SKM-1 treated with dmso at 0.1 percent for 144 hours (cell line): Measurements from ENCODE around the gene ABTB2.

Source experiments
- DNase-seq: peaks from one replicate; lab custom pipeline; 2025; ENCODE audit not compliant: unreplicated experiment; lab: John Stamatoyannopoulos, UW

ABTB2 gene

DNA sequence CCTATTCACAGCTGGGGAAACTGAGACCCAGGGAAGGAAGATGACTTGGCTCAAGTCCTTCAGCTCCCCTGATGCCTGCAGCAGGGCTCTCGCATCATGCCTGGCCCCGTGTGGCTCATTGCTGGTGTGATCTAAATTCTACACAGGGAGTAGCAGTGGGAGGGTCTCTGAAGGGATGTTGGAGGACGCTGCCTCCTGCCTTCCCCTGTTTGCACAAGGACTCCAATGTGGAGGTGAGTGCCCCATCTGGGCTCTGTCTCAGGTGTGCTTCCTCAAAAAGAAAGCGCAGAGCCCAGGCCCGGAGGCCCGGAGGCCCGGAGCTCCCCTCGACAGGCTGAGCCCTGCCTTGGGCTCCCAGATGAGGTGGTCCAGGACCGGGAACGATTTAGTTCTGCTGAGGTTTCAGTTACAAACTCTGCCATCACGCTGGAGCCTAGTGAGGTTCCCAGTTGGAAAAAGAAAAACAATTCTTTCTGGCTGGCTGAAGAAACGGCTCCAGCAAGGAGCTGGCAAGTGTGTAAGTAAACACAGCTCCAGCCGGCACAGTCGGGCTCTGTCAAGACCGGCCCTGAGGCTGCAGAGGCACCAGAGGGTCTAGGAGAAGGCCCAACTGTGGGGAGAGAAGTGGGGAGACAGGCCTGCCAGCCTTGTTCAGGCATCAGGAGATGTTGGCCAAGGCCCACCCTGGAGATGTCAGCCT, 202.6 kb downstream of the ABTB2 start:
- no peak for DNase-seq

DNA sequence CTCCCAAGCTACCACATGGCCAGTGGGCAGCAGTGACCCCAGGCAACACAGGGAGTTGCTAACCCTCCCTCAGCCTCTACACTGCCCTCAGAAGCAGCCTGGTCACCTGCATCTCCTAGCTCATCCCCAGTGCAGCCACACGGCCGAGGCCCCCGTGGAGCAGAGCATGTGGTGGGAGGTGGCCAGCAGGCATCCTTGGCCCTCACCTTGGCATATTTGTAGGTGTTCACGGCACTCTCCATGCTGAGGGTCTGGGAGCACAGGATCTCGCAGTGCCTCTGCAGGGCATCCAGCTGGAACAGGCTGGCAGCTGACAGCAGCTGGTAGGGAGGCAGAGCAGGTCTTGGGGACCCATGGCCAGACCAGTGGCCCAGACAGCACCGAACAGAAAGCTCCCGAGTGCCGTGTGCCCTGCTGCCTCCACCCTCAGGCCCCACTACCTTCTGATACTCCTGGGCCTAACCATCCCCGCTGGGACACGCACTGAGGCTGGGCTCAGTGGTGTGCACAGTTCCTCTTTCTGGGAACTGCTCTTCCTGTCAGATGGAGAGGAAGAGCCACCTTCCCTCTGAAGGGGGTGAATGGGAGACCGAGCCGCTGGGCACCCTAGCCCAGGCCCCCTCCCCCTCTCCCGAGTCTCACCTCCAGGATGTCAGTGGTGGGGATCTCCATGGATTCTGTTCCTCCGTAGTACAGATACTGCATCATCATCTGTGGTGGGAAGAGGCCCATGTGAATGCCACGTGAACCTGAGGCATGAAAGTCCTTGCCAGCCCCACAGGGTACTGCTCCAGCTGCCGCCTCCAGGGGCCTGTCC, 203.5 kb downstream of the ABTB2 start:
- peak; percentile 55 for DNase-seq

DNA sequence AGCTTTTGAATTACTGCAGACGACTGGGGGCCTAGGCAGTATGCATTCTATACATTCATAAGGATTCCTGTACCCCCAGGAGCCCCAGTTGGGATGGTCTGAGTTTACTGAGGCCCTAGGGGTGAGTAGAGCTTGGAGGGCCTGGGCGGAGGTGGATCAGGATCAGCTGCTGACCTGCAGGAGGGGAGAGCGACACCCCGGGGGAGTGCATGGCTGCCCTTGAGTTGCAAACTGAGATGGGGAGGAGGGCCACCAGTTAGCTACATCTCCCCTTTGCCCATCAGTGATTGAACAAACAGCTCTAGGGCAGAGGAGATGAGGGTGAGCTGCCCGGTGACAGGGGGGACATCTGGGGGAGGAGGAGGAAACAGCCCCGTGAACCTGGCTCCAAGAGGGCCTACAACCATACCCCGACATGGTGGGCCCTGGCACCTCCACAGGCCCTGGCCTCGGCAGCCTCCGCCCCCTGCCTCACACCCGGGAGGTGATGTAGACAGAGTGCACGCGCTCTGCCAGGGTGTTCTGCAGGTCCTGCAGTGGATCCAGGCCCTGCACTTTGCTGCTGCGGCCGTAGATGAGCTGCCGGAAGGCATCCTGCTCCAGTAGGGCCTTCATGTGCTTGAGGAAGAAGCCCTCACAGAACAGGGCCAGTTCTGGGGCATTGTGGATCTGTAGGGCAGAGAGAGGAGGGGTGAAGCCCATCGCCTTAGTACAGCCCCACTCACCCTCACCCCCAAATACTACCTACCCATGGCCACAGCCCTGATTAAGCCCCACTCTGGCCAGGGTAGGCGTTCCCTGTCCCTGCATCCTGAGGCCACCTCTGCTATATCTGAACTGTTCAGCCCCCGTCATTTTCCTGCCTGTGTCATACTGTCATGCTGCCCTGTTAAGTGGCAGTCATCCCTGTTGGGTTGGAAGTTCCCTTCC, 205.6 kb downstream of the ABTB2 start:
- DNase-seq, result no peak

DNA sequence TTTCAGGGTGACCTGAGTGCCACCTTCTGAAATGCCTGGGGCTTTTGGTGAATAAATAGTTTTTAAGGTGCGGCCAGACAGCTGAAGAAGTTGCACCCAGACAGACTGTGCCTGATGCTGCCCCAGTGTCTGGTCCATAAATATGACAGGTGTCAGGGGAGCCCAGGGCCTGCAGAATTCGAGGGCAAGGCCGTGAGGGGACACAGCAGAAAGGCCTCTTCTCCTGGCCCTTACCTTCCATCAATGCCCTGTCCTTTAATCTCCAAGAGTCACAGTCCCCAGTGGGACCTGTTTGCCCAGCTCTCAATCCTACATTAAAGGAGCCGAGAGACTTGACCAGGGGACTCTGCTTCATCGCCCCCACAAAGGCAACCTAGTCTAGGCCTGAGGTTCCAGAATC, 206.6 kb downstream of the ABTB2 start:
- DNase-seq, result no peak

DNA sequence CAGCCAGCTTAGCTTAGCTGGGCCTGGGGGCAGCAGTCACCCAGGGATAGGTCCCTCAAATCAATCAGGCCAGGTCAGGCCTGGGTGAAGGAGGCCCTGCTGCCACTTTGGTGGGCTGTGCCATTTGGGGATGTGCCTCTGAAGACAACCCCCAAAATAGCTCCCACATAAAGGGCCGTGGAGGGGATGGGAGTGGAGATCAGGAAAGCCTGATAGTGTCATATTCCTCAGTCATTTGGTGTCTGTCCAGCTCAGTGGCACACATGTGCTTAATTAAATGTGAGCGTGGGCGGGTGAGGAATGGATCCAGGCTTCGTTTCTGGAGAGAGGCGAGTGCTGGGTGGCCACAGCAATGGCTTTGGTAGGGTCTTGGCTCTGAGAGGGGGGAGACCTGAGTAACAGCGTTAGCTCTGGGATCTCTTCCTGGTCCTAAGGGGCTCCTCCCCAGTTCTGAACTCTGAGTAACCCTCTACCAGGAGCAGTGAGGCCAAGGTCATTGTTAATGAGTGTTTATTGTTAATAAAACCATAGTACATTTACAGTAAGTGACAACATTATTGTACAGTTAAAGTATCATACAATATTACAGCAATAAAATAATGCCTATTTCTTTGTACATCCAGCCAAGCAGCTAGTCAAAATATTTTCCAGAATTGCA, 207.2 kb downstream of the ABTB2 start:
- DNase-seq, result no peak

DNA sequence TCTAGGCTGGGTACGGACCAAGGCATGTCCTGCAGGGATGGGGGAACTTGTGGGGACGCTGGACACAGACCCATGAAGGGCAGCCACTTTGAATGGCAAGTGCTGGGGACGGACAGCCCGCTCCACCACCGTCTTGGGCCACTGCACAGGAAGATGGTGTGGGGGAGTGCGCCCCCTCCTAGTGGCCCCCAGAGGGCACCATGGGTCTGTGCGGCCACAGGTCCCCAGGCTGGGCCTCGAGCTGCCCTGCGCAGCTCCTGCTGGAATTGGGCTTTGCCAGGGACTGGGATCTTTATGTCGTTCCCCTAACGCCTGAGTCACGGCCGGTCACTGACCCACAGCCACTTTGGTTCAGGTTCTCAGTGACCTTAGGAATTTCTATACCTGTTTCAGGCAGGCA, 208.0 kb downstream of the ABTB2 start:
- no peak for DNase-seq

DNA sequence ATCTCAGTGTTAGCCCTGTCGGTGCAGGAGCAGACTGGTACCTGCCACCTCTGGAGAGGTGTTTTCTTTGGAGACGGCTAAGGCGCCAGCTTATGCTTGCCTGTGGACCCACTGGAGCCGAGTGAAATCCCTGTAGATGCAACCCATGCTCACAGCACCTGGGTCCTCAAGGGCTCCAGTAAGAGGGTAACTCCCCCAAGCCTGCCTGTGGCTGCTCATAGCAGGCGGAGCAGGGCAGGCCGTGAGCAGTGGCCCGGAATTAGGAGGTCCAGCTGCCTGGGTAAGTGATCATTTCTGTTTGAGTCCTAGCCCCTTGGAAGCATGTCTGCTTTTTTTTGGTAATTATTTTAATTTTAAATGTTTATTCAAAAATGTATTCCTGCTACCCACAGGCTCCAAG, 208.5 kb downstream of the ABTB2 start:
- DNase-seq, result no peak

DNA sequence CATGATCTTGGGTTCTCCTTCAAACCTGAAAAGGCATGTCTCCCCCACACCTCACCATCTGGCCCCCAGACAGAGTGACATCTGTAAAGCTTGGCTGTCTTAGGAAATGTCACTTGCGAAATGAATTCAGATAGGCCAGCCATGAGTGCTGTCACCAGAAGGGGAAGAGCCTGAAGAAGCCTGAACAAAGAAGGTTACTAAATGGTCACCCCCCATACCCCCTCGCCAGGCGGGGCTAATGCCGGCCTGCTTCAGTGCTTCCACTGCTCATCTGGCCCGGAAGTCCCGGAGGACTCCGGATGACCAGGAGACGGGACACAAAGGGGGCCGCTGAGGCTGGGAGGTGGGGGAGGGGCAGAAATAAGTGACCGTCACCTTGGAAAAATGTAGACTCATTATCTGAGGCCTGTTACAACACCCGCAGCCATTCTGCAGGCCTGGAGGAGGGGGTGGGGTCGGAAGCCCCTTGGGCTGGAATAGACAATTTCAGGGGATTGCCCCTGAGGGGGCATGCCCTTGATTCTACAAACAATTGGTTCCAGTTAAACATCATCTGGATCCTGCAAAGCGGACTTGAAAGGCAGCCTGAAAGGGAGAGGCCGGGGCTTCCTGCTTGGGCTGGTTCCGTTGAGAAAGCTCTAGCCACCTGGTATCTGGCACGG, 209.2 kb downstream of the ABTB2 start:
- peak; percentile 58 for DNase-seq

DNA sequence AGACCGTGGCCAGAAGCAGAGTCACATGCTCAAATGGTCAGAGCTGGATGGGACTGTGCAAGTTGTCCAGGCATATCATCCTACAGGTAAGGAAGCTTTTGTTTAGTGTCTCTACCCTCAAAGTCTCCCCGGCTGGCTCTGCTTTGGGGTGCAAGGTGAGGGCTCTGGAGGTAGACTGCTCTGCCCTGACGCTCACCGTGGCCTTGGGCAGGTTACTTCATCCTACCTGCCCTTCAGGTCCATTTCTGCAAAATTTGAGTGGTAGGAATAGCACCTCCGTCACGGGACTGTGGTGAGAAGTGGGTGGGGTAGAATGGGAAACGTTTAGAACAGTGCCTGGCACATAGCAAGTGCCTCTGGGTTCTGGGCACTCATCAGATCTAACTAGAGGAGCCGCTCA, 210.2 kb downstream of the ABTB2 start:
- DNase-seq, result no peak

DNA sequence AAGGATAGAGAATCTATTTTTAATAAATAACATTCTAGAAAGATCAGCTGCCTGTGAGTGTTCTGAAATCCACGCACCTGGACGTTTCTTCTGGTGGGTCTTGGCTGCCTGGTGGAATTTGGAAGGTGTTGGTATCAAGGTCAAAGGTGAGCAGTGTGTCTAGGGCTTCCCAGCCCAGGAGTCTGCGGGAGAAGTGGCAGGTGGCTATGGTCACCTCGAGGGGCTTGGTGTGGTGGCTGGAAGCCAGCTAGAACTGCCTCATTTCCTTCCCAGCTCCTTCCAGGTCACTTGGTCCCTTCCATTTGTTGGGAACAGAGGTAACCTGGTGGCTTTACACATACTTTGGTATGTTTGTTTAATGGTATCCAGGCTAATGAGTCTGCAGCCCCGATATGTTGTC, 210.9 kb downstream of the ABTB2 start:
- DNase-seq, result no peak

DNA sequence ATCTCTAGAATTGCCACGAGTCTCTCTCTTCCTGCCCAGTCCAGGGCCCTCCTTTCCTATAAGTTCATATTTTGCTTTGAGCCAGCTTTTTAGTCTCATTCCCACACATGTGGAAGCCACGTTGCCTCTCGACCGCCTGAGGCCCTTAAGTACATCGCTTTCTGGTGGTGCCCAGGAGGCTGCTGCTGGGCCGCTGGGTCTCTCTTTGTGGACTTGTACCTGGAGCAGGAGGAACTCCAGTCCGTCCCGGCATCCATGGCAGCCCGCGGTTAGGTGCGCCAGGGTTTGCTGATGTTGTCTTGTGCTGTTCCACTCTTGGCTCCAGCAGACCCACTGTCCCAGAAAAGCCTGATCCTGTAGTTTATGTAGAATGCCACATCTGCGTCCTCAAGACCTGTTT, 211.4 kb downstream of the ABTB2 start:
- no peak for DNase-seq

DNA sequence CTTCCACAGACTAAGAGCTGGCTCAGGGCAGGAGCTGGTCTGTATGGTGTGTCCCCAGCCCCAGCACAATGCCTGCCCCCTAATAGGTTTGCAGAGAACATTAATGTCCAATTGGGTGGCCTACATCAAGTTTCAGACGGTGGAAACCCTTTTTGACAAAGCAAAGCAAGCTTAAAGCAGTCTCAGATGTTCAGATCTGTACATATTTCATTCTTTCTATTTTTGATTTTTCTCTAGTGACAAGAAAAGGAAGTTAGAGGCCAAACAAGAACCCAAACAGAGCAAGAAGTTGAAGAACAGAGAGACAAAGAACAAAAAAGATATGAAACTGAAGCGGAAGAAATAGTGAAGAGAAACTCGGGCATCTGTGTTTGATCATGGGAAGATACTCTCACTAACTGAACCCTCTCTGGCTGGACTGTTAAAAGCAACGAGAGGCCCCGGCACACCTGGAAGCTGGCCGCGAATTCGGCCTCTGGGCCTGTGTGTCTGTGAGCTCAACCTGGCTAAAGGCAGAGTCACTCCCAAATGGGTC, 211.9 kb downstream of the ABTB2 start:
- DNase-seq, result no peak

DNA sequence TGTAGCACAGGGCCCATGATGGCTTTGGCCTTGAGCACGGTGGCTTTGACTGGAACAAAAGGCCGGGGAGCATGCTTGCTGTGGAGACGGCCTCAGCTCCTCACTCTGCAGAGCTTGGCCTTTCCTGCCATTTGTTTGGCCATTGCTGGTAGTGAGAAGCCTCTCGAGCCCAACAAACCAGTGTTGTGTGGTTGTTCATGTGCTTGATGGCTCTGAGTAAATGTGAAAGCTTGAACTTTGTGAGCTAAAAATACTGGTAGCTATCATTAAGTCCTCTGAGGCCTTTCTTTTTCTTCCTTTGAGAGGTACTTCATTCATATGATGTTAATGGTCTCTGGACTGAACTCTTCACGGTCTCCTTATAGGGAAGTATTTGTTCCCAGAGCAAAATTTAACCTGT, 212.7 kb downstream of the ABTB2 start:
- DNase-seq, result no peak

DNA sequence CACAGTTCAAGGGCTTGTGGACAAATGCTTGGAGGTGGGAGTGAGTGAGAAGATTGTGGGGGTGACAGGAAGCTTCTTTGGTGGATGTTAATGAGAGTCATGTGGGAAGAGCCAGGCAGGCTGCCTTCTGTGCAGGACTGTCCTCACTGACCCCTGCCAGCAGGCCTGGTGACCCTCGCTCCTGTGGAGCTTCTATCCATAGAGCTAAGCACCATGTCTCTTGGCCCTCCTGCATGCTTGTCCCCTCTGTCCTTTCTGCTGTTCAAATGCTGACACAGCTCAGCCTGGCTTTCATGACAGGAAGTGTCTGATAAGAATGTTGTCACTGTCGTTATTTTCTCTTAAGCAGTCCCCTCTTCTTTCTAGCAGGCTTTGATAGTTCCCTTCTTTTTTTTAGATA, 214.8 kb downstream of the ABTB2 start:
- no peak for DNase-seq

DNA sequence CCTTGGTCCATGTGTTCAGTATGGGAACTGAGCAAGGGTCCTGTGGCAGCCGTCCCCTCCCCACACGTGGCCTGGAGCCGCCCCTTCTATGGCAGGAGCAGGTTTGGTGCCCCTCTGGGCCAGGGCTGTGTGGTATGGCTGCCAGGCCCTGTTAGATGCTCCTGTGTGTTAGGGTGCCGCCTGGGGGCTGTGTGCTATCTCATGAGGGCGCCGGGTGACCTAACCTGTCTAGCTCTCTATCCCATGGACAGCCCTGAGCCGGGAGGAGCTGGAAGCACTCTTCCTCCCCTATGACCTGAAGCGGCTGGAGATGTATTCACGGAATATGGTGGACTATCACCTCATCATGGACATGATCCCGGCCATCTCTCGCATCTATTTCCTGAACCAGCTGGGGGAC, 217.7 kb downstream of the ABTB2 start:
- DNase-seq, result no peak

DNA sequence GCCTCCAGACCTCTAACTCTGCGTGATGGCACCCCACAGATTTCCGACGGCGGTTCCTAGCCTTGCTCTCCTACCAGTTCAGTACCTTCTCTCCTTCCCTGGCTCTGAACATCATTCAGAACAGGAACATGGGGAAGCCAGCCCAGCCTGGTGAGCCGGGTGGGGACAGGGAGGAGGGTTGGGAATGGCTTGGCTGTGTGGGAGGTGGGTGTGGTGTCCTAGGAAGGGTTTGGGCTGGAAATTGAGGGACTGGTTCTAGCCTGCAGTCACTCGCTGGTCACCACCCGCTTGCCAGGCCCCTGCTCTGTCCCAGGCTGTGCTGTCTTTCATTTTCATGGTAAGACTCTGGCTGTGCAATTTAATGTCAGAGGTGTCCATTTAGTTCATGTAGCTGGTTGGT, 218.5 kb downstream of the ABTB2 start:
- DNase-seq, result no peak

DNA sequence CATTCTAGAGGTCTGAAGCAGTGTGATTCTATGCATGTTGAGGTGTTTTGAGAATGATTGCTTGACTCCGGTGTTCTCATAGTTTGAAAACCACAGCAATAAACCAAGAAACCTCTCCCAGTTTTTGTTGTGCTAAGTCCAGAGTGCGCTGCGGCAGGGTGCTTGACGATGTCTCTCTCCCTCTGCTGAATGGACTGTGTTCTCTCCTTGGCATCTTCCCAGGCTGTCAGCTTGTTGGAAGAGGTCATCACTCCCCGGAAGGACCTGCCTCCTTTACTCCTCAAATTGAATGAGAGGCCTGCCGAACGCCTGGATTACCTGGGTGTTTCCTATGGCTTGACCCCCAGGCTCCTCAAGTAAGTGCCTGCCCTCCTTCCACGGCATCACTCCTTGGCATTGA, 221.4 kb downstream of the ABTB2 start:
- DNase-seq, result no peak

DNA sequence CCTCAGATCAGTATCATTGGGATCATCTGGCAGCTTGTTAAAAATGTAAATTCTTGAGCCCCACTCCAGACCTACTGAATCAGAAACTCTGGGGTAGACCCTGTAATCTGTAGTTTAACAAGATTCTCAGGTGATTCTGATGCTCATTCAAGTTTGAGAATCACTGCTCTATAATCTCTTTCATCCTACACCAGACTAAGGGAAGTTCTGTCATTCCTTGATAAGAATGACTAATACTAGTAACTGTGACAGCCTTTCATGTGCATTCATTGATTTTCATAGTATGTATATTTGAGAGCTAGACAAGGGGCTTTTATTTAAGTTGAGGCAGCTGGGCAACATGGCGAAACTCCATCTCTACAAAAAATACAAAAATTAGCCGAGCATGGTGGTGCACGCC, 222.4 kb downstream of the ABTB2 start:
- DNase-seq, result no peak

DNA sequence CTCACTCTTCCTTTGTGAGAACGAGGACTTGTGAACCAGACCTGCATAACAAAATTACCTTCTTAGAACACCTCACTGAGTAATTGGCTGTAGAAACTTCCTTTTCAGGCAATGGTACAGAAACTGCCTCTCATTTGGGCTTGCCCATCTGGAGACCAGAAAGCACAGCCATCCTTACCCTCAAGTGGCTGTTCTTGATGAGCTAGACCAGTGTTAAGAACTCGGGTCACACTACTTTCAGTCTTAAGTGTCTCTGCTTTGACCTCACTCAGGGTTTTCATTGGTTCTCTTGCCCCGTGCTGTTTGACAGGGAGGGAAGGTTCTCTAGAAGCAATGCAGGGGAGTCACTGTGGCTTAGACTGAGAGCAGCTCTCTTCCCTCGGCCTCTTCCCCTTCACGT, 223.0 kb downstream of the ABTB2 start:
- DNase-seq, result no peak

DNA sequence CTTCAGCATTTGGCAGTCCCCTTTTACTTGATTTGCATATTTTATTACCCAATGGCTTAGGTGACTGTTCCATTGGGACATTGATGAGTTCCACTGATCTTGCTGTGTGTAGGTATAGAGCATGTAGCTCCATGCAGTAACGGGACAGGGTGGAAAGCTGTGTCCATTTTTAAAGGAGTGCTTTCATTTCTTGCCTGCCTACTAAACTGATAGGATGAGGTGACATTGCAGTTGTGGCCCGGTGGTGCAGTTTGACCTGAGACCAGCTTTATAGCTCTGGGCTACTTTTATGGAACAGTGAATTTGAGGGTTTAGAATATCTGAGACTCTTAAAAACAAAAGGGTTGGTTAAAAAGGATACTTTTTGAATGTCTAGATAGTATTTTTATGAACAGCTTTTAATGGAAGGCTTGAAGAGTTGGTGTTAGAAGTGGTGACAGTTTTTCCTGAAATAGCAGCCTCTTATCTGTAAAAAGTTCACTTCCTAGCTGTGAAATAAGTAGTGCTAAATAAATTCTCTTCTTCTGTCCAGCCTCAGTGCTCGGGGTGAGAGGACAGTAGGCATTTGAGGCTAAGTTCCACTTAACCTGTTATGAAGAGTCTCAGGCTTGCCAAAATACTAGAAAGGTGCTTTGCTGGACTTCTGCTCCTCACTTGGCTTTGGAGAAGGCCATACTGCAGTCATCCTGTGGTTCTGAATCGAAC, 225.4 kb downstream of the ABTB2 start:
- no peak for DNase-seq
